HT-29 (cell line): ENCODE data around the gene ORC5. TPM values are rescaled to one million over a fixed set of nuclear protein-coding genes. Genes with fewer than 3 reads are reported as not detected.

Experiments
- DNase-seq: peaks from one replicate; pipeline ENCODE4 v3.0.0-alpha.2; 2015; ENCODE audit warnings: low spot score
- total RNA-seq: library from RNA; depleted of rRNA; stranded (reverse); fragments of >200 nt; shearing (Covaris generic); gene quantifications from 2 replicates; pipeline ENCODE4 v1.2.3, GENCODE V29; 2014; rRNA removed

The ORC5 gene
- total RNA-seq, 1 experiment from 2014 or later = 73.6 TPM

- no peak for DNase-seq
These were observed 80.6 kb downstream of the ORC5 start for GRCh38 chr7:104127204-104127603.

GRCh38 chr7:104126411-104126841 lies 81.4 kb downstream of the ORC5 start:
- no peak for DNase-seq

GRCh38 chr7:104124893-104125477 lies 82.8 kb downstream of the ORC5 start:
- no peak for DNase-seq

- peak; percentile 20 for DNase-seq
These were observed 83.3 kb downstream of the ORC5 start for GRCh38 chr7:104124469-104124868.

- DNase-seq = no peak
These were observed 84.0 kb downstream of the ORC5 start for GRCh38 chr7:104123786-104124185.

- no peak for DNase-seq
These were observed 94.0 kb downstream of the ORC5 start for GRCh38 chr7:104113788-104114187.

GRCh38 chr7:104112623-104113022 lies 95.2 kb downstream of the ORC5 start:
- no peak for DNase-seq

- DNase-seq = no peak
These were observed 96.5 kb downstream of the ORC5 start for GRCh38 chr7:104111271-104111670.

GRCh38 chr7:104106108-104106905 lies 101.5 kb downstream of the ORC5 start:
- DNase-seq = peak; percentile 24

- DNase-seq = no peak
These were observed 108.9 kb downstream of the ORC5 start for GRCh38 chr7:104098890-104099289.

GRCh38 chr7:104096683-104097082 lies 111.1 kb downstream of the ORC5 start:
- peak; percentile 55 for DNase-seq

- no peak for DNase-seq
These were observed 114.7 kb downstream of the ORC5 start for GRCh38 chr7:104093127-104093526.

- DNase-seq = no peak
These were observed 116.6 kb downstream of the ORC5 start for GRCh38 chr7:104091242-104091641.

- no peak for DNase-seq
These were observed 118.2 kb downstream of the ORC5 start for GRCh38 chr7:104089612-104090011.

GRCh38 chr7:104089061-104089460 lies 118.8 kb downstream of the ORC5 start:
- no peak for DNase-seq

Other genes with a start within 250 kb of the ORC5 start
- gene RELN, start 218.4 kb downstream of the ORC5 start, total RNA-seq = not detected in 2 replicates
- gene LHFPL3, start 120.6 kb upstream of the ORC5 start, total RNA-seq = not detected in 2 replicates